Measurements from ENCODE around the gene THAP10.

Gene THAP10

DNA sequence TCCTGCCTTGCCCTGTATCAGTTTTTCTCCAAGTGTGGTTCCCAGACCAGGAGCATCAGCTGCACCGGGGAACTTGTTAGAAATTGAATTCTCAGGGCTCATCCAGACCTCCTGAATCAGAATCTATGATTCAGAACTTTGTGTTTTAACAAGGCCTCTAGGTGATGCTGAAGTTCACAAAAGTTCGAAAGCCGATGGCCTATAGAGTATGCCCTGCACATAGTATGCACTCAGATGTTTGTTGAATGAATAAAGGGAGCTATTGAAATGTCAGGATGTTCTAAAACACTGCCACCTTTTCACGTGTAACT is 37.6 kb downstream of the THAP10 start:
- peak overlapping the region; percentile 76 for H3K4me3 ChIP-seq (ENCODE audit: low read depth, low read length)
- H3K27ac ChIP-seq (ENCODE audit: extremely low read depth, low read depth, low read length) = peak overlapping the region; percentile 93
- peaks cover 9 to 22% of the 10 kb centered on the region in 2 experiments; a peak in 2 of 3 replicates for H3K36me3 ChIP-seq (ENCODE audit: control insufficient read depth in 2 of 2, insufficient read depth in 1 of 2, low read length in 2 of 2)
- ChIA-PET CTCF (interaction anchor here (0.6 to 3.0 kb wide), 9 partner anchors 9 to 158 kb away, joined by 3 to 10 read pairs (median 3); no protein-coding TSS in a partner anchor), POLR2A (interaction anchor here (0.6 to 1.6 kb wide), 7 partner anchors 9 to 141 kb away, joined by 3 to 8 read pairs (median 4); no protein-coding TSS in a partner anchor)
- H3K9me3 ChIP-seq (ENCODE audit: control insufficient read depth, insufficient read depth, low read depth, low read length) = no peaks in the 10 kb centered on the region
- H3K4me1 ChIP-seq (ENCODE audit: control insufficient read depth, insufficient read depth, low read length) = peaks cover 9% of the 10 kb centered on the region
- TF ChIP-seq, protein P1, sequence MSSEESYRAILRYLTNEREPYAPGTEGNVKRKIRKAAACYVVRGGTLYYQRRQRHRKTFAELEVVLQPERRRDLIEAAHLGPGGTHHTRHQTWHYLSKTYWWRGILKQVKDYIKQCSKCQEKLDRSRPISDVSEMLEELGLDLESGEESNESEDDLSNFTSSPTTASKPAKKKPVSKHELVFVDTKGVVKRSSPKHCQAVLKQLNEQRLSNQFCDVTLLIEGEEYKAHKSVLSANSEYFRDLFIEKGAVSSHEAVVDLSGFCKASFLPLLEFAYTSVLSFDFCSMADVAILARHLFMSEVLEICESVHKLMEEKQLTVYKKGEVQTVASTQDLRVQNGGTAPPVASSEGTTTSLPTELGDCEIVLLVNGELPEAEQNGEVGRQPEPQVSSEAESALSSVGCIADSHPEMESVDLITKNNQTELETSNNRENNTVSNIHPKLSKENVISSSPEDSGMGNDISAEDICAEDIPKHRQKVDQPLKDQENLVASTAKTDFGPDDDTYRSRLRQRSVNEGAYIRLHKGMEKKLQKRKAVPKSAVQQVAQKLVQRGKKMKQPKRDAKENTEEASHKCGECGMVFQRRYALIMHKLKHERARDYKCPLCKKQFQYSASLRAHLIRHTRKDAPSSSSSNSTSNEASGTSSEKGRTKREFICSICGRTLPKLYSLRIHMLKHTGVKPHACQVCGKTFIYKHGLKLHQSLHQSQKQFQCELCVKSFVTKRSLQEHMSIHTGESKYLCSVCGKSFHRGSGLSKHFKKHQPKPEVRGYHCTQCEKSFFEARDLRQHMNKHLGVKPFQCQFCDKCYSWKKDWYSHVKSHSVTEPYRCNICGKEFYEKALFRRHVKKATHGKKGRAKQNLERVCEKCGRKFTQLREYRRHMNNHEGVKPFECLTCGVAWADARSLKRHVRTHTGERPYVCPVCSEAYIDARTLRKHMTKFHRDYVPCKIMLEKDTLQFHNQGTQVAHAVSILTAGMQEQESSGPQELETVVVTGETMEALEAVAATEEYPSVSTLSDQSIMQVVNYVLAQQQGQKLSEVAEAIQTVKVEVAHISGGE (tag by site-specific recombination; conservative IDR thresholded peaks at IDR 0.05; ENCODE audit: low read depth) = no peak
- TF ChIP-seq WT1 (tag by site-specific recombination; IDR thresholded peaks at IDR 0.05) (no peak), ZBTB17 (tag by site-specific recombination; IDR thresholded peaks at IDR 0.05) (peak; percentile 99), ZNF223 (tag by site-specific recombination; IDR thresholded peaks at IDR 0.05) (no peak), ZFP3 (tag by site-specific recombination; IDR thresholded peaks at IDR 0.05; ENCODE audit: low read depth) (no peak), SALL2 (tag by site-specific recombination; IDR thresholded peaks at IDR 0.05; ENCODE audit: borderline replicate concordance) (no peak), GLI4 (tag by site-specific recombination; IDR thresholded peaks at IDR 0.05) (no peak), ZNF585B (tag by site-specific recombination; IDR thresholded peaks at IDR 0.05) (no peak), ZNF2 (tag by site-specific recombination; IDR thresholded peaks at IDR 0.05) (no peak), ZNF274 (IDR thresholded peaks at IDR 0.05; ENCODE audit: low read length) (no peak), ZNF274 (tag by site-specific recombination; IDR thresholded peaks at IDR 0.05; ENCODE audit: borderline replicate concordance) (no peak), ZNF391 (tag by site-specific recombination; IDR thresholded peaks at IDR 0.05; ENCODE audit: borderline replicate concordance, low read depth) (no peak), ZBTB48 (tag by site-specific recombination; IDR thresholded peaks at IDR 0.05) (0 out of 2 replicates have a peak, but pooled peaks have one; percentile 39), ZNF341 (tag by site-specific recombination; IDR thresholded peaks at IDR 0.05; ENCODE audit: low read depth) (no peak), ZNF10 (tag by site-specific recombination; IDR thresholded peaks at IDR 0.05) (no peak), ZNF140 (tag by site-specific recombination; IDR thresholded peaks at IDR 0.05) (no peak), PRDM1 (tag by site-specific recombination; IDR thresholded peaks at IDR 0.05) (no peak), SP7 (tag by site-specific recombination; IDR thresholded peaks at IDR 0.05) (no peak), ZIC2 (tag by site-specific recombination; IDR thresholded peaks at IDR 0.05) (no peak), ZNF394 (tag by site-specific recombination; IDR thresholded peaks at IDR 0.05; ENCODE audit: borderline replicate concordance) (no peak), ZNF174 (tag by site-specific recombination; IDR thresholded peaks at IDR 0.05) (no peak), ZNF571 (tag by site-specific recombination; IDR thresholded peaks at IDR 0.05) (no peak), KLF1 (tag by site-specific recombination; IDR thresholded peaks at IDR 0.05) (0 out of 2 replicates have a peak, but pooled peaks have one; percentile 5), ZBTB8A (tag by site-specific recombination; IDR thresholded peaks at IDR 0.05) (peak; percentile 6; the same call in 1 of the 2 replicates), SCRT1 (tag by site-specific recombination; IDR thresholded peaks at IDR 0.05; ENCODE audit: borderline replicate concordance) (no peak), ZNF549 (tag by site-specific recombination; IDR thresholded peaks at IDR 0.05) (no peak), ZNF335 (tag by site-specific recombination; conservative IDR thresholded peaks at IDR 0.05) (0 out of 2 replicates have a peak, but pooled peaks have one; percentile 6), RBAK (tag by site-specific recombination; IDR thresholded peaks at IDR 0.05) (no peak)
- TF ChIP-seq, protein P2, sequence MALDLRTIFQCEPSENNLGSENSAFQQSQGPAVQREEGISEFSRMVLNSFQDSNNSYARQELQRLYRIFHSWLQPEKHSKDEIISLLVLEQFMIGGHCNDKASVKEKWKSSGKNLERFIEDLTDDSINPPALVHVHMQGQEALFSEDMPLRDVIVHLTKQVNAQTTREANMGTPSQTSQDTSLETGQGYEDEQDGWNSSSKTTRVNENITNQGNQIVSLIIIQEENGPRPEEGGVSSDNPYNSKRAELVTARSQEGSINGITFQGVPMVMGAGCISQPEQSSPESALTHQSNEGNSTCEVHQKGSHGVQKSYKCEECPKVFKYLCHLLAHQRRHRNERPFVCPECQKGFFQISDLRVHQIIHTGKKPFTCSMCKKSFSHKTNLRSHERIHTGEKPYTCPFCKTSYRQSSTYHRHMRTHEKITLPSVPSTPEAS (tag by site-specific recombination; IDR thresholded peaks at IDR 0.05) = no peak
- TF ChIP-seq, protein P3, sequence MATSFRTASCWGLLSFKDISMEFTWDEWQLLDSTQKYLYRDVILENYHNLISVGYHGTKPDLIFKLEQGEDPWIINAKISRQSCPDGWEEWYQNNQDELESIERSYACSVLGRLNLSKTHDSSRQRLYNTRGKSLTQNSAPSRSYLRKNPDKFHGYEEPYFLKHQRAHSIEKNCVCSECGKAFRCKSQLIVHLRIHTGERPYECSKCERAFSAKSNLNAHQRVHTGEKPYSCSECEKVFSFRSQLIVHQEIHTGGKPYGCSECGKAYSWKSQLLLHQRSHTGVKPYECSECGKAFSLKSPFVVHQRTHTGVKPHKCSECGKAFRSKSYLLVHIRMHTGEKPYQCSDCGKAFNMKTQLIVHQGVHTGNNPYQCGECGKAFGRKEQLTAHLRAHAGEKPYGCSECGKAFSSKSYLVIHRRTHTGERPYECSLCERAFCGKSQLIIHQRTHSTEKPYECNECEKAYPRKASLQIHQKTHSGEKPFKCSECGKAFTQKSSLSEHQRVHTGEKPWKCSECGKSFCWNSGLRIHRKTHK (tag by site-specific recombination; IDR thresholded peaks at IDR 0.05) = no peak
- TF ChIP-seq, protein P4, sequence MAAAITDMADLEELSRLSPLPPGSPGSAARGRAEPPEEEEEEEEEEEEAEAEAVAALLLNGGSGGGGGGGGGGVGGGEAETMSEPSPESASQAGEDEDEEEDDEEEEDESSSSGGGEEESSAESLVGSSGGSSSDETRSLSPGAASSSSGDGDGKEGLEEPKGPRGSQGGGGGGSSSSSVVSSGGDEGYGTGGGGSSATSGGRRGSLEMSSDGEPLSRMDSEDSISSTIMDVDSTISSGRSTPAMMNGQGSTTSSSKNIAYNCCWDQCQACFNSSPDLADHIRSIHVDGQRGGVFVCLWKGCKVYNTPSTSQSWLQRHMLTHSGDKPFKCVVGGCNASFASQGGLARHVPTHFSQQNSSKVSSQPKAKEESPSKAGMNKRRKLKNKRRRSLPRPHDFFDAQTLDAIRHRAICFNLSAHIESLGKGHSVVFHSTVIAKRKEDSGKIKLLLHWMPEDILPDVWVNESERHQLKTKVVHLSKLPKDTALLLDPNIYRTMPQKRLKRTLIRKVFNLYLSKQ (tag by site-specific recombination; IDR thresholded peaks at IDR 0.05; ENCODE audit: borderline replicate concordance) = no peak
- TF ChIP-seq, protein P5, sequence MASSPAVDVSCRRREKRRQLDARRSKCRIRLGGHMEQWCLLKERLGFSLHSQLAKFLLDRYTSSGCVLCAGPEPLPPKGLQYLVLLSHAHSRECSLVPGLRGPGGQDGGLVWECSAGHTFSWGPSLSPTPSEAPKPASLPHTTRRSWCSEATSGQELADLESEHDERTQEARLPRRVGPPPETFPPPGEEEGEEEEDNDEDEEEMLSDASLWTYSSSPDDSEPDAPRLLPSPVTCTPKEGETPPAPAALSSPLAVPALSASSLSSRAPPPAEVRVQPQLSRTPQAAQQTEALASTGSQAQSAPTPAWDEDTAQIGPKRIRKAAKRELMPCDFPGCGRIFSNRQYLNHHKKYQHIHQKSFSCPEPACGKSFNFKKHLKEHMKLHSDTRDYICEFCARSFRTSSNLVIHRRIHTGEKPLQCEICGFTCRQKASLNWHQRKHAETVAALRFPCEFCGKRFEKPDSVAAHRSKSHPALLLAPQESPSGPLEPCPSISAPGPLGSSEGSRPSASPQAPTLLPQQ (tag by site-specific recombination; IDR thresholded peaks at IDR 0.05) = no peak; the same call in 1 of the 2 replicates
